Measurements from ENCODE around the gene TIMMDC1. TPM values are rescaled to one million over a fixed set of nuclear protein-coding genes. Genes with fewer than 3 reads are reported as not detected.

TIMMDC1 gene
- total RNA-seq, 1 donor from 2014 or later, result 331 TPM

Other genes starting within 250 kb of the TIMMDC1 start
- 42.1 TPM for gene ARHGAP31, start 204.2 kb upstream of the TIMMDC1 start, total RNA-seq
- gene TMEM39A, start 34.9 kb upstream of the TIMMDC1 start, total RNA-seq, result 15.0 TPM
- gene POGLUT1, start 29.6 kb upstream of the TIMMDC1 start, total RNA-seq, result 4.6 TPM
- gene CD80, start 61.1 kb downstream of the TIMMDC1 start, total RNA-seq, result not detected
- 12.2 TPM for gene ADPRH, start 80.9 kb downstream of the TIMMDC1 start, total RNA-seq
- gene PLA1A, start 99.3 kb downstream of the TIMMDC1 start, total RNA-seq, result 1.6 TPM
- 538 TPM for gene POPDC2, start 162.0 kb downstream of the TIMMDC1 start, total RNA-seq
- gene COX17, start 178.9 kb downstream of the TIMMDC1 start, total RNA-seq, result 168 TPM
- gene CFAP91, start 204.5 kb downstream of the TIMMDC1 start, total RNA-seq, result 0.75 TPM